GM19468 (cell line): ENCODE data around the gene LPIN2.
A peak's percentile ranks its signal among the peaks of the same experiment; 100 is the strongest.
"Not testable (repeated sequence)": the region's sequence is repeated elsewhere in the genome, so short reads cannot be mapped to it uniquely, and the experiment has no call there.

Experiments used
- ATAC-seq: cut with Tn5 transposase; IDR thresholded peaks from one replicate; pipeline ENCODE4 v1.9.1; 2021; ENCODE audit warnings: mild to moderate bottlenecking, moderate library complexity, moderate number of reproducible peaks; ENCODE audit not compliant: unreplicated experiment; ENCODE audit errors: extremely low read depth

Gene LPIN2

DNA sequence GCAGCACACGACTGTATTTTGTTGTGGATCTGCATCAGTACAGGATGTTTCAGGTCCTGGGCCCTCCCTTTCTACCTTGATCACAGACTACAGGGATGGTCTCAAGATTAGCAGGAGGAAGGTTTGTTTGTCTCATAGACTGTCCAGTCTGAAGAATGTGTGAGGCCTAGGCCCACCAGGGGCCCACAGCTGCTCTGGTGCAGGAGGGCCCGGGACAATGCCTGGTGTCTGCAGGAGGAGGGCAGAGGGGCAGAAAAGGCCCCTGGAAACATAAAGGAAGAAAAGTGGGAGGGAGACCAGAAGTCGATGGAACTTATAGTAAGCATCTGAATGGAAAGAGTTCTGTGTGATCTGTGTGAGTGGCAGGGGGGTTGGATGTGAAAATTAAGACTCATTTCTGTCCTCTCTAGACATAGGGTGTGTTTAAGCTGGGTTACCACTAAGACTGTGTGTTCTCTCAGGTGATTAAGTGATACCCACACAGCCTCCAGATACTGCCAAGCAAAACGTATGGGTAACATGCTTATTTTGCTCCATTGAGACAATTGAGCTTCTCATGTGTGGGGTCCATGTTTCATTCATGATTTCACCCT lies 33.4 kb upstream of the LPIN2 start:
- ATAC-seq, result no peak

DNA sequence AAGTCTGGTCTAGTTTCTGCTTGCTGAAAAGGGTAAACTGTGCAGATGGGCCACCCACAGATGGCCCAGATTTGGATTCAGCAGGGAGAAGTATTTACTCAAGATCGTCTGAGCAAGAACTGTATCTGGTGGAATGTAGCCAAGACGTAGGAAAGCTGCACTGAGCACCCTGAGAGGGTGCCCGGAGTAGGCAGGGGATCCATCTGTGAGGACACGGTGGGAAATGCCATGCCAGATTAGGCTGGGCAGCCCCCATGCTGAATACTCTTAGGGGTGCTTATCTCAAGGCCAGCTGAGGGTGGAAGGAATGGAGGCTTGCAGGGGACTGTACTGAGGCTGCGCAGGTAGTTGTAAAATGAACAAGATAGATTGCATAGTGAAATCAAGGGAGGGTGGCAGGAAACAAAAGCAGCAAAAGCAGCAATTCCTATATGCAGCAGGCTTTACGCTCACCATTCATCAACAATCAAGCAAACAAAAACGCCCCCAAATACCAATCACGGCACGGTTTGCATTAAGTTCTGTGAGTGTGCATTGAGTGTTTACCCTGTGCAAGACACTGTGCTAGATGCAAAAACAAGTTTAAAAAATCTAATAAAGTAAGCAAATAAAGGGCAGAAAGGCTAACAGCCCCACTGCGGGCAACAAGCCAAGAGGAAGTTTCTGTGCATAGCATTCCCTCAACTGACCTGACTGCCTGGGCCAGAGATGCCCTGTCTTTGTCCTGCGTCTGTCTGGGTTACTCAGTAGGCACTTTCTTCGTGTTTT lies 32.2 kb upstream of the LPIN2 start:
- no peak for ATAC-seq

DNA sequence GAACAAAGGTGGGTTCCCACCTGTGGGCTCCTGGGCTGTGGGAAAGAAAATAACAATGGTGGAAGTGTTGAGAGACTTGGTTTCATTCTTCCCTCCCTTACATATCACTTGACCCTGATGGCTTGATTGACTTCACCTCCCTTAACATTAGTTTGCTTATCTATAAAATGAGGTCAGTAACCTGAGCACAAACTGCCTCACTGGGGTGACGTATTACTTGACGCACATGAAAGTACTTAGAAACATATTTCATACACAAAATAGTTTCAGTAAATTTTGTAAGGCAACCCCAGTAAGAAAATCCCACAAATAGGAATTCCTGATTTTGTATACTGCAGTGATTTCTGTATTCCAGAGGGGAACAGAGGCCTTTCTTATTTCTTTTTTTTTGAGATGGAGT lies 29.4 kb upstream of the LPIN2 start:
- no peak for ATAC-seq

- no peak for ATAC-seq
Measured at GRCh38 chr18:3041843-3042242, 28.9 kb upstream of the LPIN2 start.

DNA sequence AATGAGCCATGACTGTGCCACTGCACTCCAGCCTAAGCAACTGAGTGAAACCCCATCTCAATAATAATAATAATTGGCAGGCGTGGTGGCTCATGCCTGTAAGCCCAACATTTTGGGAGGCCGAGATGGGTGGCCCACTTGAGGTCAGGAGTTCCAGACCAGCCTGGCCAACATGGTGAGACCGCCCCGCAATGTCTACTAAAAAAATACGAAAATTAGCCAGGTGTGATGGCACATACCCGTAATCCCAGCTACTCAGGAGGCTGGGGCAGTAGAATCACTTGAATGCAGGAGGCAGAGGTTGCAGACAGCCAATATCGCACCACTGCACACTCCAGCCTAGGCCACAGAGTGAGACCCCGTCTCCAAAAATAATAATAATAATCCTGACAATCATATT lies 27.9 kb upstream of the LPIN2 start:
- no peak for ATAC-seq

DNA sequence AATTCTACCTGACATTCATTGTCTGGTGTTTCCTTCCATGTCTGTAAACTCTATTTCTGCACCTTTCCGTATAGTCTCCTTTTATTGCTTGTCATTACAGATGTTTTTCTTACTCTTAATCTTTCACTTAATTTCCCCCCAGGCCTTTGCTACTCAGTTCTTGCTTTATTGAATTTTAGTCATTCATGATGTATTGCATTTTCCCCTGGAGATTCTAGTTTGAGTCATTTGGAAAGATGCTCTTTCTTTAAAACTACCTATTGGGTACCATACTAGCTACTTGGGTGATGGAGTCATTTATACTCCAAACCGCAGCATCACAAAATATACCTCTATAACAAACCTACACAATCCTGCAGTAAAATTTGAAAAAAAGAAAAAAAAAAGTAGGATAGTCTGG lies 27.2 kb upstream of the LPIN2 start:
- ATAC-seq, result no peak

GRCh38 chr18:3037423-3037915 lies 24.5 kb upstream of the LPIN2 start:
- ATAC-seq, result peak; percentile 90

DNA sequence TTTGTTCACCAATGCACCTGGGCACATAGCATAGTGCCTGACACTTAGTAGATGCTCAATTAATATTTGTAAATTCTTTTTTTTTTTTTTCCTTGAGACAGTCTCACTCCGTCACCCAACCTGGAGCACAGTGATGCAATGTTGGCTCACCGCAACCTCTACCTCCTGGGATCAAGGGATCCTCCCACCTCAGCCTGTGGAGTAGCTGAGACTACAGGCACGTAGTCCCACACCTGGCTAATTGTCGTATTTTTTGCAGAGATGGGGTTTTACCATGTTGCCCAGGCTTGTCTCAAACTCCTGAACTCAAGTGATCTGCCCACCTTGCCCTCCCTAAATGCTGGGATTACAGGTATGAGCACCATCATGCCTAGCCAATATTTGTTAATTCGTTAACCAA lies 23.2 kb upstream of the LPIN2 start:
- no peak for ATAC-seq

GRCh38 chr18:3035635-3036034 lies 22.7 kb upstream of the LPIN2 start:
- no peak for ATAC-seq

GRCh38 chr18:3032721-3033120 lies 19.8 kb upstream of the LPIN2 start:
- no peak for ATAC-seq

DNA sequence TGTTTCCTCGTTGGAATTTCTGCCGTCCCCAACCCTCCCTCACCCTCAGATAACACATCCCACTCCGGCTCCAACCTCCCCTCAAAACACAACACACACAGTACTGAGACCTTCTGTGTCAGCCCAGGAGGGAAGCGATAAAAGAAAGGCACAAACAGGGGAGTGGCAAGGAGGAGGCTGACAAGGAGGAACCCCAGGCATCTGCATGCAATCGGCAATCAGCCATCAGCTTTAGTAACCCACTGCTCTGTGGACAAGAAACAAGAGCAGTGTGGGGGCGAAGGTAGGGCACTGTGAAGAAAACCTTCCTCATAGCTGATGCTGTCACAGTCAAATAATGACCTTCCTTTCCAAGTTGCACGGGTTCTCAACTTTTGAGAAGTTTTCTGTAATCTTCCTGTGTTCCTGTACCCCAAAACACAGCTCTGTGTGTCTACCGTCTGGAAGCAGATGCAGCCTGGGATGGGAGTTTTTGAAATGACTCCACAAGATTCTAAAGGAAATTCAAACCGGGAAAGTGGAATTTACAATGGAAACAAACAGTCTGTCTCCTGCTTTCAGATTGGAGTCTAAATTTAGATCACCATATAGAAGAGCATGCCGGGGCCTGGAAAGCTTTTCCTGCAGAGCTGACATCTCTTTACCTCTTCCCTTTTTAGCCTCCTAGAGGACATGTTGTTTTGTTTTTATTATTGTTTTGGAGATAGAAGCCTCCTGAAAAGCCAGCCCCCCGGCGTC lies 16.4 kb upstream of the LPIN2 start:
- no peak for ATAC-seq

DNA sequence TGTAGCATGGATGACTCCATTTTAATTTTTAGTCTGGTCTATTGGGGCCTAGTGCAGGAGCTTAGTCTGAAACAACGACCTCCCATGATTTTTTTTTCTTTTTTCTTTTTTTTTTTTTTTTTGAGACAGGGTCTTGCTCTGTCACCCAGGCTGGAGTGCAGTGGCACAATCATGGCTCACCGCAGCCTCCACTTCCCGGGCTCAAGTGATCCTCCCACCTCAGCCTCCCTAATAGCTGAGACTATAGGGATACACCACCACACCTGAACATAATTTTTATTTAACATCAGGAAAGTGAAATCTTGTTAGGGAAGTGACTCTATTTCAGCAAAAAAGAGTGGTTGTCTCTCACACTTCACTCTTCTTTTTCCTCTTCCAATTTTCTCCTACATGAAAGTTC lies 15.2 kb upstream of the LPIN2 start:
- ATAC-seq, result not testable (repeated sequence)

- ATAC-seq, result no peak
Measured at GRCh38 chr18:3027370-3027891, 14.5 kb upstream of the LPIN2 start.

DNA sequence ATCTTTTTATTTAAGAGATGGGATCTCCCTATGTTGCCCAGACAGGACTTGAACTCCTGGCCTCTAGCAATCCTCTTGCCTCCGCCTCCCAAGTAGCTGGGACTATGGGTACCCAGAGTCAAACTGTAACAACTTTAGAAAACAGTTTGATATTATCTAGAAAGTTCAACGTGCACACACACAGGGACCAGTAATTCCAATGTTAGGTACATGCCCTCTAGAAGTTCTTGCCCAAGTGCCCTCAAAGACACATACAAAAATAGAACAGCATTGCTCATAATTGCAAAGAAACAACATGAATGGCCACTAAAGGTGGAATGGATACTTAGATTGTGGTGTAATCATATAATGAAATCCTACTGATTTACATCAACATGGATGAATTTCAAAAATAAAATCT lies 12.6 kb upstream of the LPIN2 start:
- no peak for ATAC-seq

DNA sequence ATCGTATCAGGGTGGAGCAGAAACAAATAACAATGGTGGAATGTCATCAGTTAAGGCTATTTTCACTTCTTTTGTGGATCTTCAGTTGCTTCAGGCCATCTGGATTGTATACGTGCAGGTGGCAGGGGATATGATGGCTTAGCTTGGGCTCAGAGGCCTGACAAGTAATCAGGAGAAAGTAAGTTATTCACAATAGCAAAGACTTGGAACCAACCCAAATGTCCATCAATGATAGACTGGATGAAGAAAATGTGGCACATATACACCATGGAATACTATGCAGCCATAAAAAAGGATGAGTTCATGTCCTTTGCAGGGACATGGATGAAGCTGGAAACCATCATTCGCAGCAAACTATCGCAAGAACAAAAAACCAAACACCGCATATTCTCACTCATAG lies 10.7 kb upstream of the LPIN2 start:
- ATAC-seq, result not testable (repeated sequence)

DNA sequence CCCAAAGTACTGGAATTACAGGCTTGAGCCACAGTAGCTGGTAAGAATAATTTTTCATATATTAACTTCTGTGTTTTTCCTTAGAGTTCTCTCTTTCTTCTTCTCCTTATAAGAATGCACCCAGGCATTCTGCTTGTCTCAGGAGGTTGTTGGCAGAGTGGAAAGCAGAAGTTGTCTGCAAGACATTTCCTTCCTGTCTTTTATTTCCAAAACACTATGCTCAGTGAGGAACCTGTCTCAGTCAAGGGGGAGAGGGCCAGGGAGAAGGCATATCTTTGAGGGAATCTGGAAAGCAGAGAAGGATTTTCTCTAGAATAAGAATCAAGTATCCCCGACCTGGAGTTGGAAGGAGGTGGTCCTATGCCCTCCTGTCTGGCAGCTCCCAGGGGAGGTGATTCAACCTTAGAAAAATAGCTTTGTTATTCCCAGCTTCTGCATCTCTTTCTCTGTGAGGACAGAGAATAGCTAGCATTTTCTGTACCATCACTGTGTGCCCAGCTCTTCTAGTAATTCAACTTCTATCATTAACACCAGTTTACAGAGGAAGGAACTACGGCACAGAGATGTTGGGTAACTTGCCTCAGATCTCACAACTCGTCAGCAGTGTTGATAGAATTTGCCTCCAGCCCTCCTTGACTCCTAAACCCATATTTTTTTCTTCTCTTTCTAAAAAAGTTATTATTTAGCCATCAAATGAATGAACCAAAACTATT lies 3.8 kb upstream of the LPIN2 start:
- ATAC-seq, result no peak

DNA sequence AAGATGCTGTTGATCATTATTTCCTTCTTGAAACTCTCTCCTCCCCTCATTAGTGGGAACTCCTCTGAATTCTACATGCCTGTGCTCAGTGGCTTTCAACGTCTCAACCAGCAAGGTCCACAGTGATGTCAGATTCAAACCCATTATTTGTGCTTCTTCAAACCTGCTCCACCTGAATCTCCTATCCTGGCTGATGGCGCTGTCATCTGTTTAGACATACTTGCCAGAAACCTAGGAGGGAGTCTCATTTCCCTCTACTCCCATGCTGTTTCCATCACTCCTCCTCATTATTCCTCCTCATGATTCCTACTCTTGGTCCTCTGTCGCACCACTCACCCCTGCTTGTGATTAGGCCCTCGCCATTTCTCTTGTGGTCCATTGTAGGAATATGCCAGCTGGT lies 2.9 kb upstream of the LPIN2 start:
- ATAC-seq, result no peak

DNA sequence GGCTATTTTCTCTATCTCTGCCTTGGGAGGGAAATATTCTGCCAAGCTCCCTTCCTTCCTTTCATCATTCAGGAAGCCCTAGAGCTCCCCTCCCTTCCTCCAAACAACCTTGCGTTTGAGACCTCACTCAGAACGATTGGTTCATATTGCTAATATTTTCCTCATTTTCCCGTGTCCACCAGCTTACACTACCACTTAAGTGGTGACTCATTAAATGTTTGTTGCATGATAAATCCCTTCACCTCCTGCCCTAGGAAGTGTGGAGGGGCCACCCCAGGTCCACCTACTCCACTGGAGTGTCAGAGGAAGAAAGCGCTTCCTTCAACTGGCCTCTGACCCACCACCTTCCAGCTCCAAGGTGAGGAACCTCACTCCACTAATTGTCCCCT lies 2.3 kb upstream of the LPIN2 start:
- ATAC-seq, result no peak

- ATAC-seq, result no peak
Measured at GRCh38 chr18:3014503-3015203, 1.7 kb upstream of the LPIN2 start.
